Nephron (organoid): ENCODE data around the gene EPB41L4B.

Experiments used
- H3K27ac Mint-ChIP-seq, 3 experiments: 2 replicates each; pipeline ENCODE4 v1.8.0; 2020; ENCODE audit warnings: mixed read lengths in 3 of 3, mild to moderate bottlenecking in 2 of 3, moderate library complexity in 1 of 3
- H3K27me3 Mint-ChIP-seq: 2 replicates; pipeline ENCODE4 v1.8.0; 2021; ENCODE audit warnings: low read depth, mild to moderate bottlenecking, moderate library complexity, mixed read lengths
- H3K36me3 Mint-ChIP-seq: 2 replicates; pipeline ENCODE4 v1.8.0; 2020; ENCODE audit warnings: low read depth, mixed read lengths
- H3K4me1 Mint-ChIP-seq: 2 replicates; pipeline ENCODE4 v1.8.0; 2020; ENCODE audit warnings: mixed read lengths
- H3K4me3 Mint-ChIP-seq, 3 experiments: 2 replicates each; pipeline ENCODE4 v1.8.0; 2020; ENCODE audit warnings: mild to moderate bottlenecking in 3 of 3, mixed read lengths in 3 of 3, moderate library complexity in 2 of 3
- H3K9me3 Mint-ChIP-seq: 2 replicates; pipeline ENCODE4 v1.8.0; 2020; ENCODE audit warnings: mixed read lengths
- TF ChIP-seq, protein P1 (sequence below), 3 experiments: fragments of 200-600 bp; sonication (generic); IDR thresholded peaks; one replicate each; pipeline ENCODE4 v1.5.0; 2021; ENCODE audit warnings: antibody characterized with exemption in 3 of 3; ENCODE audit not compliant: unreplicated experiment in 3 of 3

The EPB41L4B gene

DNA sequence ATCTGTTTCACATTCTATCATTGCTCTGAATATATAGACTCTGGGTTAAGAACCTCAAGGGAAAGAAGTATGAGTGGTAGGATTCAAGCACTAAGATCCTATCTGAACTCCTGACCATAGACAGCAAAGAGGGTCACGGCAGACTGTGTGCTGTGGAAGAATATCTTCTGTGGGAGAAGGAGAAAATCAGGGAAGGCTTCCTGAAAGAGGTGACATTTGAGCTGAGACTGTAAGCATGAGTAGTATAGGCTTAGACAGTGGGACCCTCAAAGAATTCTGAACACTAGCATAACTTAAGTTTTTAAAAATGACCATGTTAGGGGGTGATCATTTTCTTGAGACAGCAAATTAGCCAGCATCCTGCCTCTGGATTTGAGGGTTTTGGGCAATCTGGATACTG lies 157.7 kb downstream of the EPB41L4B start:
- peaks cover 39% of the 10 kb centered on the region for H3K27me3 Mint-ChIP-seq
- no peaks in the 10 kb centered on the region for H3K4me1 Mint-ChIP-seq
- TF ChIP-seq, protein P1, sequence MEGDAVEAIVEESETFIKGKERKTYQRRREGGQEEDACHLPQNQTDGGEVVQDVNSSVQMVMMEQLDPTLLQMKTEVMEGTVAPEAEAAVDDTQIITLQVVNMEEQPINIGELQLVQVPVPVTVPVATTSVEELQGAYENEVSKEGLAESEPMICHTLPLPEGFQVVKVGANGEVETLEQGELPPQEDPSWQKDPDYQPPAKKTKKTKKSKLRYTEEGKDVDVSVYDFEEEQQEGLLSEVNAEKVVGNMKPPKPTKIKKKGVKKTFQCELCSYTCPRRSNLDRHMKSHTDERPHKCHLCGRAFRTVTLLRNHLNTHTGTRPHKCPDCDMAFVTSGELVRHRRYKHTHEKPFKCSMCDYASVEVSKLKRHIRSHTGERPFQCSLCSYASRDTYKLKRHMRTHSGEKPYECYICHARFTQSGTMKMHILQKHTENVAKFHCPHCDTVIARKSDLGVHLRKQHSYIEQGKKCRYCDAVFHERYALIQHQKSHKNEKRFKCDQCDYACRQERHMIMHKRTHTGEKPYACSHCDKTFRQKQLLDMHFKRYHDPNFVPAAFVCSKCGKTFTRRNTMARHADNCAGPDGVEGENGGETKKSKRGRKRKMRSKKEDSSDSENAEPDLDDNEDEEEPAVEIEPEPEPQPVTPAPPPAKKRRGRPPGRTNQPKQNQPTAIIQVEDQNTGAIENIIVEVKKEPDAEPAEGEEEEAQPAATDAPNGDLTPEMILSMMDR (IDR thresholded peaks at IDR 0.05; ENCODE audit: unreplicated experiment in 3 of 3): no peak
- no peak overlapping the region for H3K4me3 Mint-ChIP-seq
- no peak overlapping the region for H3K27ac Mint-ChIP-seq
- H3K9me3 Mint-ChIP-seq: peaks cover 6% of the 10 kb centered on the region
- H3K36me3 Mint-ChIP-seq: no peaks in the 10 kb centered on the region

DNA sequence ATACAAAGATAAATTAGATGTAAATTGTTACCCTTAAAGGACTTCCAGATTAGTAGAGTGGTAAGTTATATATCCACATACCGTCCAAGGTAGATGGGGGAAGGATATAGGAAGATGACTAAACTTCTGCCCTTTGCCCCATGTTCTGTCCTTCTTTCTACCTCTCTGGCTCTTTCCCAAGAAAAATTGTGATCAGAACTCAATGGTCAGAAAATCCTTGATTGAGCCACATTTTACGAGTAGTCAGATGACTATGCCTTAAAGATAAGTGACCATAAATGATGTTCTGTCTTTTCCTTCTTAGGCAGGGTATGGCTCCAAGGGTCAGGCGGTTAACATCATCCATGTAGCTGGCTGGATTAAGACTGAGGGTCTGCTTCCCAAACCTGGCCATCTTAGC lies 158.2 kb downstream of the EPB41L4B start:
- no peak overlapping the region for H3K4me3 Mint-ChIP-seq
- peaks cover 34% of the 10 kb centered on the region for H3K27me3 Mint-ChIP-seq
- TF ChIP-seq, protein P1 (IDR thresholded peaks at IDR 0.05; ENCODE audit: unreplicated experiment in 3 of 3): no peak
- no peak overlapping the region for H3K27ac Mint-ChIP-seq
- H3K4me1 Mint-ChIP-seq: no peaks in the 10 kb centered on the region
- H3K9me3 Mint-ChIP-seq: peaks cover 6% of the 10 kb centered on the region
- H3K36me3 Mint-ChIP-seq: no peaks in the 10 kb centered on the region

DNA sequence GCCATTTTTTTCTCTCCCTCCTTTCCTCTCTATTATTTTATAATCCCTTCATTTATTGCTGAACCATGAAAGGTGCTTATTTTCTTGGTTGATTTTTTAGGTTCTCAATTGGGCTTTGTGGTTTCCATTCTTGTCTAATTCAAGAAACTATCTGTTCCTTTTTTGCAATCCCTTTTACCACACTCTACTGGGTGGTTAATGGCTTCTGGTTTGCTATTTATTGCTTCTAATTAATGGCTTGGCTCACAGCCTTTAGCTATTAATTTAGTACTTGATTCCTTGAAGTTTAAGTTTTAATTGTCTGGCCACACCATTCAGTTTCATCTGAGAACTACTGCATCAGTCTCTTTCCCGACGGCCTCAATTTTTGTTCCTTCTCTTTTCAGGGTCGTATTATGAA lies 159.4 kb downstream of the EPB41L4B start:
- peaks cover 6% of the 10 kb centered on the region for H3K9me3 Mint-ChIP-seq
- H3K27ac Mint-ChIP-seq: no peak overlapping the region
- no peak overlapping the region for H3K4me3 Mint-ChIP-seq
- no peaks in the 10 kb centered on the region for H3K36me3 Mint-ChIP-seq
- no peaks in the 10 kb centered on the region for H3K4me1 Mint-ChIP-seq
- TF ChIP-seq, protein P1 (IDR thresholded peaks at IDR 0.05; ENCODE audit: unreplicated experiment in 3 of 3): no peak
- H3K27me3 Mint-ChIP-seq: peaks cover 27% of the 10 kb centered on the region

DNA sequence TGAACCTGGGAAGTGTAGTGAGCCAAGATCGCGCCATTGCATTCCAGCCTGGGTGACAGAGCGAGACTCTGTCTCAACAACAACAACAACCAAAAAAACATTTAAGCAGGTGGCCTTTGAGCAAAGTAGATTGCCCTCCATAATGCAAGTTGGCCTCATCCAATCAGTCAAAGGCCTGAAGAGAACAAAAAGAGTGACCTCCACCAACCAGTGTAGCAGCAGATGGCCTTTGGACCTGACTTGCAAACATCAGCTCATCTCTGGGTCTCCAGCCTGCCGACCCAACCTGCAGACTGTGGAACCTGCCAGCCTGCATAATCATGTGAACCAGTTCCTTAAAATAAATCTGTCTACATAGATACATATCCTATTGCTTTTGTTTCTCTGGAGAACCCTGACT lies 161.3 kb downstream of the EPB41L4B start:
- Mint-ChIP-seq H3K27ac (no peak overlapping the region), H3K9me3 (no peaks in the 10 kb centered on the region), H3K4me3 (no peak overlapping the region), H3K36me3 (no peaks in the 10 kb centered on the region), H3K4me1 (no peaks in the 10 kb centered on the region), H3K27me3 (peaks cover 11% of the 10 kb centered on the region)
- TF ChIP-seq, protein P1 (IDR thresholded peaks at IDR 0.05; ENCODE audit: unreplicated experiment in 3 of 3): no peak

DNA sequence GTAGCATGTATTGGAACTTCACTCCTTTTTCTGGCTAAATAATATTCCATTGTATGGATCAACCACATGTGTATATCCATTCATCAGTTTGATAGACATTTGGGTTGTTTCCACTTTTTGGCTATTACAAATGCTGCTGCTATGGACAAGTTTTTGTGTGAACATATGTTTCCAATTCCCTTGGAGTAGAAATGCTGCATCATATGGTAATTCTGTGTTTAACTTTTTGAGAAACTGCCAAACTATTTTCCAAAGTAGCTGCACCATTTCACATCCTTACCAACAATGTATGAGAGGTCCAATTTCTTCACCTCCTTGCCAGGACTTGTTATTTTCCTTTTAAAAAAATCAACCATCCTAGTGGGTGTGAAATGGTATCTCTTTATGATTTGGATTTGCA lies 162.2 kb downstream of the EPB41L4B start:
- Mint-ChIP-seq H3K4me3 (no peak overlapping the region), H3K9me3 (peaks cover 5% of the 10 kb centered on the region), H3K27me3 (peaks cover 6% of the 10 kb centered on the region), H3K36me3 (no peaks in the 10 kb centered on the region), H3K27ac (no peak overlapping the region), H3K4me1 (no peaks in the 10 kb centered on the region)
- TF ChIP-seq, protein P1 (IDR thresholded peaks at IDR 0.05; ENCODE audit: unreplicated experiment in 3 of 3): no peak

DNA sequence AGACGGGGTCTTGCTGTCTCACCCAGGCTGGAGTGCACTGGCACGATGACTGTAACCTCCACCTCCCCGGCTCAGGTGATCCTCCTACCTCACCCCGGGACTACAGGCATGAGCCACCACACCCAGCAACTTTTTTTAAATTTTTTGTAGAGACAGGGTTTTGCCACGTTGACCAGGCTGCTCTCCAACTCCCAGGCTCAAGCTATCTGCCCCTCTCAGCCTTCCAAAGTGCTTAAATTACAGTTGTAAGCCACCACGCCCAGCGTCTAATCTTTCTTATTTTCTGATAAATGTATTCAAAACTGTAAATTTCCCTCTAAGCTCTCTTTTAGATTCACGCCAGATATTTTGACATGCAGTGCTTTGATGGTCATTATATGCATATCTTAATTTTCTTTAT lies 164.2 kb downstream of the EPB41L4B start:
- H3K27ac Mint-ChIP-seq: no peak overlapping the region
- peaks cover 9% of the 10 kb centered on the region for H3K9me3 Mint-ChIP-seq
- H3K4me3 Mint-ChIP-seq: no peak overlapping the region

More for the DNA sequence above, 164.2 kb downstream of the EPB41L4B start:
- no peaks in the 10 kb centered on the region for H3K4me1 Mint-ChIP-seq
- no peaks in the 10 kb centered on the region for H3K36me3 Mint-ChIP-seq
- TF ChIP-seq, protein P1 (IDR thresholded peaks at IDR 0.05; ENCODE audit: unreplicated experiment in 3 of 3): no peak
- peaks cover 3% of the 10 kb centered on the region for H3K27me3 Mint-ChIP-seq
